RWPE2 (cell line): ENCODE results near the gene RIPK1.
"Not testable (repeated sequence)": the region's sequence is repeated elsewhere in the genome, so short reads cannot be mapped to it uniquely, and the experiment has no call there.

Experiments
- ATAC-seq: fragments of 200-7000 bp; cut with Tn5 transposase; 3 replicates; pipeline ENCODE4 v1.9.1; 2021; ENCODE audit warnings: low read depth
- DNase-seq: peaks from one replicate; pipeline ENCODE4 v3.0.0-alpha.2; 2020; ENCODE audit warnings: low spot score
- H3K27ac ChIP-seq: fragments of 450-650 bp; 2 replicates; pipeline ENCODE4 v1.5.1; 2017; ENCODE audit warnings: mild to moderate bottlenecking; ENCODE audit not compliant: poor library complexity, severe bottlenecking
- H3K27me3 ChIP-seq: fragments of 250-450 bp; sonication (Bioruptor Pico); 2 replicates; pipeline ENCODE4 v1.5.1; 2021; ENCODE audit warnings: mild to moderate bottlenecking, moderate library complexity; ENCODE audit not compliant: insufficient read depth, poor library complexity, severe bottlenecking
- H3K36me3 ChIP-seq: fragments of 250-450 bp; sonication (Bioruptor Pico); 2 replicates; pipeline ENCODE4 v1.5.1; 2020; ENCODE audit warnings: low read depth, mild to moderate bottlenecking, moderate library complexity
- H3K4me1 ChIP-seq: fragments of 250-450 bp; sonication (Bioruptor Pico); 2 replicates; pipeline ENCODE4 v1.5.1; 2021; ENCODE audit warnings: mild to moderate bottlenecking, moderate library complexity; ENCODE audit not compliant: insufficient read depth, poor library complexity, severe bottlenecking
- H3K4me3 ChIP-seq: fragments of 250-450 bp; sonication (Bioruptor Pico); 2 replicates; pipeline ENCODE4 v1.5.1; 2021; ENCODE audit warnings: mild to moderate bottlenecking, moderate library complexity; ENCODE audit not compliant: severe bottlenecking
- H3K9me3 ChIP-seq: fragments of 250-450 bp; sonication (Bioruptor Pico); 2 replicates; pipeline ENCODE4 v1.5.1; 2021; ENCODE audit warnings: mild to moderate bottlenecking, moderate library complexity; ENCODE audit not compliant: severe bottlenecking
- TF ChIP-seq, protein P1 (sequence below): fragments of 450-650 bp; IDR thresholded peaks from one replicate; pipeline ENCODE4 v1.5.1; 2017; ENCODE audit warnings: mild to moderate bottlenecking, moderate library complexity; ENCODE audit not compliant: poor library complexity, severe bottlenecking

The RIPK1 gene

DNA sequence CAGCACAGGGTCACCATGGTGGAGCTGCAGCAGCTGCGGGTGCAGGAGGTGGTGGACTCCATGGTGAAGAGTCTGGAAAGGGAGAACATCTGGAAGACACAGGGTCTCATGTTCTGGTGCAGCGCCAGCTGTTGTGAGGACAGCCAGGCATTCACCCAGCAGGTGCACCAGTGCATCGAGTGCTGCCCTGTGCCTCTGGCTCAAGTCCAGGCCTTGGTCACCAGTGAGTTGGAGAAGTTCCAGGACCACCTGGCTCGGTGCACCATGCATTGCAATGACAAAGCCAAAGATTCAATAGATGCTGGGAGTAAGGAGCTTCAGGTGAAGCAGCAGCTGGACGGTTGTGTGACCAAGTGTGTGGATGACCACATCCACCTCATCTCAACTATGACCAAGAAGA is 22.9 kb upstream of the RIPK1 start:
- no peaks in the 10 kb centered on the region for H3K4me1 ChIP-seq
- H3K27me3 ChIP-seq: no peaks in the 10 kb centered on the region
- H3K27ac ChIP-seq: no peak overlapping the region
- no peak for DNase-seq
- peaks cover 2% of the 10 kb centered on the region for H3K9me3 ChIP-seq
- H3K4me3 ChIP-seq: no peak overlapping the region
- TF ChIP-seq, protein P1, sequence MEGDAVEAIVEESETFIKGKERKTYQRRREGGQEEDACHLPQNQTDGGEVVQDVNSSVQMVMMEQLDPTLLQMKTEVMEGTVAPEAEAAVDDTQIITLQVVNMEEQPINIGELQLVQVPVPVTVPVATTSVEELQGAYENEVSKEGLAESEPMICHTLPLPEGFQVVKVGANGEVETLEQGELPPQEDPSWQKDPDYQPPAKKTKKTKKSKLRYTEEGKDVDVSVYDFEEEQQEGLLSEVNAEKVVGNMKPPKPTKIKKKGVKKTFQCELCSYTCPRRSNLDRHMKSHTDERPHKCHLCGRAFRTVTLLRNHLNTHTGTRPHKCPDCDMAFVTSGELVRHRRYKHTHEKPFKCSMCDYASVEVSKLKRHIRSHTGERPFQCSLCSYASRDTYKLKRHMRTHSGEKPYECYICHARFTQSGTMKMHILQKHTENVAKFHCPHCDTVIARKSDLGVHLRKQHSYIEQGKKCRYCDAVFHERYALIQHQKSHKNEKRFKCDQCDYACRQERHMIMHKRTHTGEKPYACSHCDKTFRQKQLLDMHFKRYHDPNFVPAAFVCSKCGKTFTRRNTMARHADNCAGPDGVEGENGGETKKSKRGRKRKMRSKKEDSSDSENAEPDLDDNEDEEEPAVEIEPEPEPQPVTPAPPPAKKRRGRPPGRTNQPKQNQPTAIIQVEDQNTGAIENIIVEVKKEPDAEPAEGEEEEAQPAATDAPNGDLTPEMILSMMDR: no peak
- no peak for ATAC-seq
- H3K36me3 ChIP-seq: no peaks in the 10 kb centered on the region

DNA sequence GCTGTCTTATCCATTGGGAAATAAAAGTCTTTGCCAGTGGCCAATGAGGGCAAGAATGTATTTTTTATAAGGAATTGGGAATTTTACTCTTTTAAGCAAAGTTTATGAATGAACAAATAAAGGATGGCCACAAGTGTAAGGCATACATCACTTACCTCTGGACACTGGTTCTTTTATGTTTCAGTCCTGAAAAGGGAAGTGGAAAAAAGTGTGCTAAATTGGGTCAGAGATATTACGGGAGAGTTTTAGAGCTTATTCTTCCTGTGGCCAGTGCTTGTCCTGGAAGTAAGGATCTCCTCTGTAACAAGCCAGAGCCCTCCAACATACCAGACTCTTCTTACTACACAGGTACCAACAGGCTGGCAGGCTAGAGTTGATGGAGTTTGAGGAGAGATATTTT is 22.5 kb upstream of the RIPK1 start:
- no peaks in the 10 kb centered on the region for H3K4me1 ChIP-seq
- TF ChIP-seq, protein P1: no peak
- H3K36me3 ChIP-seq: no peaks in the 10 kb centered on the region
- peaks cover 2% of the 10 kb centered on the region for H3K9me3 ChIP-seq
- DNase-seq (no peak), ATAC-seq (no peak)
- H3K27me3 ChIP-seq: no peaks in the 10 kb centered on the region
- H3K4me3 ChIP-seq: no peak overlapping the region
- H3K27ac ChIP-seq: no peak overlapping the region

DNA sequence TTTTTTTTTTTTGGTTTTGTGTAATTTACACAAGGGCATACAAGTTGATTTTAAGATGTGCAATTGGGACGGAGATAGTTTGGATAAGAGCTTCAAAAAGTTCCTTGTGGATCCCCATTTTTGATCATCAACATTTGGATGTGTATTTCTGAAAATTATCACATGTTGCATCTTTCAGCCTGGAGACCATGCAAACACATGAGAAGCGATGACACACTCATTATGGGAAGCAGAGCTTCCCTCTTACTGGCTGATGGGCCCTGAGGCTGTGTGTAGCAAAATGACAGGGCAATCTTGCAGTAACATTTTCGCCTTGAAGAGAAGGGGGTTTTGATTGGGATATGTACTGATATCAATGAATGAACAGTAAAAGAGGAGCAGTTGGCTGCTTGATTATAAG is 22.0 kb upstream of the RIPK1 start:
- no peak overlapping the region for H3K27ac ChIP-seq
- TF ChIP-seq, protein P1: no peak
- no peak overlapping the region for H3K4me3 ChIP-seq
- DNase-seq: no peak
- no peak for ATAC-seq
- H3K9me3 ChIP-seq: peaks cover under 1% of the 10 kb centered on the region
- no peaks in the 10 kb centered on the region for H3K36me3 ChIP-seq
- H3K27me3 ChIP-seq: no peaks in the 10 kb centered on the region
- no peaks in the 10 kb centered on the region for H3K4me1 ChIP-seq

DNA sequence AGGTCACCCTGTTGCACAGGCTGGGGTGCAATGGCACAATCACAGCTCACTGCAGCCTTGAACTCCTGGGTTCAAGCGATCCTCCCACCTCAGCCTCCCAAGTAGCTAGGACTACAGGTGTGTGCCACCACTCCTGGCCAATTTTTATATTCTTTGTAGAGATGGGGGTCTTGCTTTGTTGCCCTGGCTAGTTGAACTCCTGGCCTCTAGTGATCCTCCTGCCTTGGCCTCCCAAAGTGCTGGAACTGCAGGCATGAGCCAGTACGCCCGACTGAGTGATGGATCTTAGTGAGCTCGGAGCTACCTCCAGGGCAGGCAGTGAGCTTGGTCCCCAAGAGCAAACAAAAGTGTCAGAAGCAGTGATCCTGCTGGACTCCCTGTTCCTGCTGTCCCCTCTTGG is 20.3 kb upstream of the RIPK1 start:
- H3K27me3 ChIP-seq, H3K27ac ChIP-seq, ATAC-seq, DNase-seq, H3K4me3 ChIP-seq, H3K9me3 ChIP-seq, H3K36me3 ChIP-seq, H3K4me1 ChIP-seq: not testable (repeated sequence)

DNA sequence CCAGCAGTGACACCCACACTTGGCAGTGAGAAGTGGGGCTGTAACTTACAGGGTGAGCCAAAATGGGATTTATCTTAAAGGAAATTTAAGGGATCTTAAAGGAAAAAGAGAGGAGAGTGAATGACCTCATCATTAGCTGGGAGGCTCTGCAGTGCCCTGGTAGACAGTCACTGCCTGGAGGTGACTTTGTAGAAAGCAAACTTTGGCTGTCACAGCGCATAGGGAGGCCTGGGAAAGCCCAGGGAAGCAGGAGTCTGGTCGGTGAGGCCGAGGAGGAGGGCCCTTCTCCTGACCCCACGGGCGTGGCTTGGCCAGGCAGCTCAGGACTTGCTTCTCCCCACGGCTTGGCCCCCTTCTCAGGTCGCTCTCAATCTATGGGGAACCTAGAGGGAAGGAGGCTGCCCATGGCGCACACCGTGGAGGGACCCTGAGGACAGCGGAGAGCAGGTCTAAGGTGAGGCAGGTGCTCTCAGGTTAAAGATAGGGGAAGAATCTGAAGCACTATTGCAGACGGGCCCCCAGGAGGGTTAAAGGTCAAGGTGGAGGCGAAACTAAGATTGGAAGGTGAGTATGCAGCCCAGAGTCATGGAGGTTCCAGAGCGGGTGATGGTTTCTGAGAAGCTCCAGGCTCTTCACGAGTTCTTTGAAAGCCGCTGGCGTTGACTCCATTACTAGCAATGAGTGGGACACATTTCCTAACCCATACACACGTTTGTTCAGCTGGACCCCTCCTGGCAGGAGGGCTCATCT is 15.6 kb upstream of the RIPK1 start:
- no peak for DNase-seq
- Histone ChIP-seq H3K27ac (no peak overlapping the region), H3K4me3 (no peak overlapping the region), H3K4me1 (no peaks in the 10 kb centered on the region), H3K27me3 (no peaks in the 10 kb centered on the region), H3K36me3 (no peaks in the 10 kb centered on the region), H3K9me3 (no peaks in the 10 kb centered on the region)
- TF ChIP-seq, protein P1: no peak
- no peak for ATAC-seq
